IPS-15b (cell line): Measurements from ENCODE around the gene GCC1.

Experiments
- H3K27me3 ChIP-seq: one replicate; pipeline ENCODE4 v1.6.1; 2013; ENCODE audit warnings: low read length; ENCODE audit not compliant: control insufficient read depth, insufficient read depth
- H3K36me3 ChIP-seq: one replicate; pipeline ENCODE4 v1.6.1; 2013; ENCODE audit warnings: low read length; ENCODE audit not compliant: control insufficient read depth, insufficient read depth
- H3K4me1 ChIP-seq: one replicate; pipeline ENCODE4 v1.6.1; 2013; ENCODE audit warnings: mild to moderate bottlenecking, low read length; ENCODE audit not compliant: control insufficient read depth, insufficient read depth
- H3K4me3 ChIP-seq: one replicate; pipeline ENCODE4 v1.5.1; 2013; ENCODE audit warnings: low read depth, low read length
- H3K9ac ChIP-seq: one replicate; pipeline ENCODE4 v1.6.1; 2013; ENCODE audit warnings: low read depth, mild to moderate bottlenecking, low read length
- H3K9me3 ChIP-seq: one replicate; pipeline ENCODE4 v1.6.1; 2013; ENCODE audit warnings: mild to moderate bottlenecking, low read length; ENCODE audit not compliant: control insufficient read depth, insufficient read depth

GCC1 gene

DNA sequence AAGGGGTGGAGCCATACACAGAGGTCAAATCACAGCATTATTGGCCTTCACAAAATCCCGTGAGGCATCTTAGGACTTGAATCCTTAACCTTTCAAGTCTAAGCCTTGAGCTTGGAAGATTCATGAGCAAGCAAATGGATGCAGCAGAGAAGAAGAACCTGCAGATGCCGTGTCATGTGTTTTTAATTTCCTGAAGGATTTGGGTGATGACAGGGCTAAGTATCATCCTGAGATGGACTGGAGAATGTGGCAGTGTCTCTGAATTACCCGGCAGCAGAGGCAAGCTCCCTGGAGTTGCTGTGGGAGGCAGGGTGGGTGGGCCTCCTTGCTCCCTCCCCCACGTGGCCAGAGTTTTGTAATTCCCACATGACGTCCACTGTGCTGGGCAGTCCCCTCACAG is 50.8 kb downstream of the GCC1 start:
- H3K9me3 ChIP-seq, result no peaks in the 10 kb centered on the region
- H3K4me1 ChIP-seq, result peaks cover 6% of the 10 kb centered on the region
- no peak overlapping the region for H3K9ac ChIP-seq
- H3K27me3 ChIP-seq, result peaks cover 92% of the 10 kb centered on the region
- H3K4me3 ChIP-seq, result no peak overlapping the region
- no peaks in the 10 kb centered on the region for H3K36me3 ChIP-seq

GRCh38 chr7:127532736-127533135 is 52.7 kb downstream of the GCC1 start:
- H3K27me3 ChIP-seq, result peaks cover 96% of the 10 kb centered on the region
- H3K4me3 ChIP-seq, result no peak overlapping the region
- no peaks in the 10 kb centered on the region for H3K9me3 ChIP-seq
- no peak overlapping the region for H3K9ac ChIP-seq
- H3K36me3 ChIP-seq, result no peaks in the 10 kb centered on the region
- H3K4me1 ChIP-seq, result peaks cover 6% of the 10 kb centered on the region

- Histone ChIP-seq H3K9ac (no peak overlapping the region), H3K27me3 (peaks cover 96% of the 10 kb centered on the region), H3K4me1 (peaks cover 6% of the 10 kb centered on the region), H3K9me3 (no peaks in the 10 kb centered on the region), H3K36me3 (no peaks in the 10 kb centered on the region), H3K4me3 (no peak overlapping the region)
Measured at GRCh38 chr7:127532151-127532550, 53.2 kb downstream of the GCC1 start.
